Measurements from ENCODE around the gene PIK3CB. TPM values are rescaled to one million over a fixed set of nuclear protein-coding genes. Genes with fewer than 3 reads are reported as not detected.

PIK3CB gene
- total RNA-seq, 2 donors from 2014 or later: 20.6 to 32.0 TPM

DNA sequence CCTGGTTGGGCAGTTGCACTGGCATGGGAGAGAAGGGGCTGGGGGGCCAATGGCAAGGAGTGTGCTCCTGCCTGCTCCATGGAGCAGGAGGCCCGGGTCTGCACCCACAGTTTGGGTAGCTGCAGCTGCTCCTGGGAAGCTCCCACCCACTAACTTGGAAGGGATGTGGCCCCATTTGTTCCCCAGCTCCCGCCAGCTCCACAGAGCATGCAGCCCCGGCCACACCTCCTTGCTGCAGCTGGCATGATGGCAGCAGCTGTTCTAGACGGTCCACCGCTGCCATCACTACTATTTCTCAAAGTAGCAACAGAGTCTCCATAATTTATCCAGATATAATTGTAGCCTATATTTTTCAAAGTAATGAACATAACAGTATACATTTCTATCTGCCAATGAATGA is 65.8 kb downstream of the PIK3CB start:
- Histone ChIP-seq H3K27me3 (replicated peaks; ENCODE audit: insufficient read depth) (no peaks in the 10 kb centered on the region), H3K4me3 (no peak overlapping the region), H3K4me1 (ENCODE audit: control insufficient read depth in 1 of 2, low read depth in 2 of 2) (peaks cover 0 to under 1% of the 10 kb centered on the region in 2 donors), H3K36me3 (no peaks in the 10 kb centered on the region), H3K9me3 (peaks cover 3% of the 10 kb centered on the region), H3K27ac (no peak overlapping the region)
- DNase-seq (ENCODE audit: low spot score) (no peak), ATAC-seq (ENCODE audit: insufficient number of reproducible peaks, low FRiP score, low read depth) (no peak)
- TF ChIP-seq, protein P1, sequence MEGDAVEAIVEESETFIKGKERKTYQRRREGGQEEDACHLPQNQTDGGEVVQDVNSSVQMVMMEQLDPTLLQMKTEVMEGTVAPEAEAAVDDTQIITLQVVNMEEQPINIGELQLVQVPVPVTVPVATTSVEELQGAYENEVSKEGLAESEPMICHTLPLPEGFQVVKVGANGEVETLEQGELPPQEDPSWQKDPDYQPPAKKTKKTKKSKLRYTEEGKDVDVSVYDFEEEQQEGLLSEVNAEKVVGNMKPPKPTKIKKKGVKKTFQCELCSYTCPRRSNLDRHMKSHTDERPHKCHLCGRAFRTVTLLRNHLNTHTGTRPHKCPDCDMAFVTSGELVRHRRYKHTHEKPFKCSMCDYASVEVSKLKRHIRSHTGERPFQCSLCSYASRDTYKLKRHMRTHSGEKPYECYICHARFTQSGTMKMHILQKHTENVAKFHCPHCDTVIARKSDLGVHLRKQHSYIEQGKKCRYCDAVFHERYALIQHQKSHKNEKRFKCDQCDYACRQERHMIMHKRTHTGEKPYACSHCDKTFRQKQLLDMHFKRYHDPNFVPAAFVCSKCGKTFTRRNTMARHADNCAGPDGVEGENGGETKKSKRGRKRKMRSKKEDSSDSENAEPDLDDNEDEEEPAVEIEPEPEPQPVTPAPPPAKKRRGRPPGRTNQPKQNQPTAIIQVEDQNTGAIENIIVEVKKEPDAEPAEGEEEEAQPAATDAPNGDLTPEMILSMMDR (IDR thresholded peaks at IDR 0.05): no peak

DNA sequence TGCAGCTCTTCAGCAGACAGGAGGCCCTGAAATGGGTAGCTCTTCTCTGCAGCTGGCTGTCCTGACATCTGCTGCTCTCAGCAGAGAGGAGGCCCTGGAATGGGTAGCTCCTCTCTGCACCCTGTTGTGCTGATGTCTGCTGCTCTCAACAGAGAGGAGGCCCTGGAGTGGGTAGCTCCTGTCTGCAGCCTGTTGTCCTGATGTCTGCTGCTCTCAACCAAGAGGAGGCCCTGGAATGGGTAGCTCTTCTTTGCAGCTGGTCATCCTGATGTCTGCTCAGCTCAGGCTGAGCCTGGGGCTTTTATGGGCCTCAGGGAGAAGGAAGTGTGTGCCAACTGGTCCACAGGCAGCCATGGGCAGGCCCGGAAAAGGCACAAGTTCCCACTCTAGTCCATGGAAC is 66.6 kb downstream of the PIK3CB start:
- H3K27me3 ChIP-seq (replicated peaks; ENCODE audit: insufficient read depth): no peaks in the 10 kb centered on the region
- DNase-seq (ENCODE audit: low spot score): no peak
- no peak overlapping the region for H3K27ac ChIP-seq
- H3K9me3 ChIP-seq: peaks cover 3% of the 10 kb centered on the region
- no peak for ATAC-seq (ENCODE audit: insufficient number of reproducible peaks, low FRiP score, low read depth)
- TF ChIP-seq, protein P1 (IDR thresholded peaks at IDR 0.05): no peak
- H3K36me3 ChIP-seq: no peaks in the 10 kb centered on the region
- H3K4me1 ChIP-seq (ENCODE audit: control insufficient read depth in 1 of 2, low read depth in 2 of 2): no peaks in the 10 kb centered on the region
- H3K4me3 ChIP-seq: no peak overlapping the region

DNA sequence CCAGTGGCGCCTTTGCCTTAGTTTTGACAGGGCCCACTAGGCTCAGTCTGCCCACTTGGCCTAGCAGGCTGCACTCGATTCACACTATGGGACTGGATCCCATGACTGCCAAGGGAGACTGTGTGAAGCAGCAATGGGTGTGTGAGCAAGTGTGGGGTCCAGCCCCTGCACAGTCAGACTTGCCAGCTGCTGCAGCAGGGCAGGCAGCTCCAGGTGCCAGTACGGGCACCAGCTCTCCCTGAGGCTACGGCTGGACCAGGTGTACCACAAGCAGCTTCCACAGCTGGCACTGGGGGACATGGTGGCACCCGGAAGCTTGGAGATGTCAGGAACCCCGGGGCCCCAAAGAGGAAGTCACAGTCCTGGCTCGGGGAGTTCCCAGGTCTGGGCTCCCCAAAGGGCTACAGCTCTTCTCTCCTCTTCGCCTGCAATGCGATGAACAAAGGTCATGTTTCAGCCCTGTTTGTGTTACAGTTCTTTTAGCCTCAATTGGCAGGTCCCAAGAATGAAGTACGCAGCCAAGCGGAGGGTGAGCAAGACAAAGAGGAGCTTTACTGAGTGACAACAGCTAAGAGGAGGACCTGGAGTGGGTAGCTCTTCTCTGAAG is 67.1 kb downstream of the PIK3CB start:
- H3K36me3 ChIP-seq: no peaks in the 10 kb centered on the region
- ATAC-seq (ENCODE audit: insufficient number of reproducible peaks, low FRiP score, low read depth) (no peak), DNase-seq (ENCODE audit: low spot score) (no peak)
- no peak overlapping the region for H3K27ac ChIP-seq
- H3K27me3 ChIP-seq (replicated peaks; ENCODE audit: insufficient read depth): no peaks in the 10 kb centered on the region
- TF ChIP-seq, protein P1 (IDR thresholded peaks at IDR 0.05): no peak
- peaks cover 3% of the 10 kb centered on the region for H3K9me3 ChIP-seq
- no peak overlapping the region for H3K4me3 ChIP-seq
- H3K4me1 ChIP-seq (ENCODE audit: control insufficient read depth in 1 of 2, low read depth in 2 of 2): no peaks in the 10 kb centered on the region

DNA sequence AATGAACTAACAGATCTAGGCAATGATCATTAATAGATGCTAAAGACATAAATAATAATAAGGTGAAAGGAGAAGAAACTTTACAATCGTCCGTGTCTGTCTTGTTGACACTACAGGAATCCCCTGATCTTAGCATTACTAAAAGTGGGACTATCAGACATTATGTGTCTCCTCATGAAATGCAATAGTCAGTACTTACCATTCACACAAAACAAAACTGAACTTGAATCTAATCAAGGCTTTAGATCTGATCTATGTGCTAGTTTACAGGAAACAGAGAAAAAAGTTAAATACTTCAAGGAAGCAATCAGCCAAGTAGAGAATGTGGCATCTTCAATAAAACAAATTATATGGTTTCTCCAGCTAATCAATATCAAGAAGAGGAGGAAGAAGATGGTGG is 73.7 kb downstream of the PIK3CB start:
- H3K27me3 ChIP-seq (replicated peaks; ENCODE audit: insufficient read depth): no peaks in the 10 kb centered on the region
- no peaks in the 10 kb centered on the region for H3K4me1 ChIP-seq (ENCODE audit: control insufficient read depth in 1 of 2, low read depth in 2 of 2)
- no peak for DNase-seq (ENCODE audit: low spot score)
- TF ChIP-seq, protein P1 (IDR thresholded peaks at IDR 0.05): no peak
- H3K27ac ChIP-seq: no peak overlapping the region
- ATAC-seq (ENCODE audit: insufficient number of reproducible peaks, low FRiP score, low read depth): no peak
- H3K9me3 ChIP-seq: no peaks in the 10 kb centered on the region
- H3K4me3 ChIP-seq: no peak overlapping the region
- no peaks in the 10 kb centered on the region for H3K36me3 ChIP-seq

DNA sequence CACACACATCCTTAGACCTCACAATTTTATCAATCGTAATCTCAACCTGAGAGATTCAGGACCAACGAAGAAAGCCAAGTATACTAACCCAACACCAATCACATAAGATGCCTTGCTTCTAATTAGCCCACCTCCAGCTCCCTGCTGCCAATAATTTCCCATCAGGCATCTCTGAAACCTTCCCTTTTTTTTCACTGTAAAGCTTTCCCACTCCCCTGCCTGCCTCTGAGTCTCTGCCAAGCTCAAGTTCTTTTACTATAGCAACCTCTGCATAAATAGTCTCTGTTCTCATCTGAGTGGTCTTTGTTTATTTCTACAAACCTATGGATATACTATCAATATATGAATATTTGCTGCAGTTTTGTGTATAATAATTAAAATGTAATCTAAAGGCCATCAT is 86.5 kb downstream of the PIK3CB start:
- Histone ChIP-seq H3K27me3 (replicated peaks; ENCODE audit: insufficient read depth) (no peaks in the 10 kb centered on the region), H3K4me3 (no peak overlapping the region), H3K9me3 (no peaks in the 10 kb centered on the region), H3K4me1 (ENCODE audit: control insufficient read depth in 1 of 2, low read depth in 2 of 2) (peaks cover 0 to 6% of the 10 kb centered on the region in 2 donors), H3K36me3 (peaks cover 3% of the 10 kb centered on the region), H3K27ac (no peak overlapping the region)
- TF ChIP-seq, protein P1 (IDR thresholded peaks at IDR 0.05): no peak
- DNase-seq (ENCODE audit: low spot score): no peak
- no peak for ATAC-seq (ENCODE audit: insufficient number of reproducible peaks, low FRiP score, low read depth)

Data from thoracic aorta (tissue), 2 donors.